AG09319 (cell line): ENCODE measurements around the gene TERT.
"Not testable (repeated sequence)": the region's sequence is repeated elsewhere in the genome, so short reads cannot be mapped to it uniquely, and the experiment has no call there.

Experiments
- DNase-seq: peaks from one replicate; pipeline ENCODE4 v3.0.0-alpha.2; 2010; ENCODE audit warnings: low read depth; ENCODE audit errors: extremely low read depth
- CTCF ChIP-seq: IDR thresholded peaks from 2 replicates; pipeline ENCODE4 v1.5.1; 2011; ENCODE audit warnings: low read depth, mild to moderate bottlenecking, inconsistent platforms, low read length, moderate library complexity

Gene TERT

GRCh38 chr5:1288439-1289335, 6.2 kb downstream of the TERT start:
- no peak for DNase-seq
- no peak for TF ChIP-seq CTCF

- DNase-seq: no peak
- no peak for TF ChIP-seq CTCF
These were observed 9.0 kb downstream of the TERT start for GRCh38 chr5:1285883-1286291.

GRCh38 chr5:1285141-1285540, 9.7 kb downstream of the TERT start:
- no peak for DNase-seq

GRCh38 chr5:1284336-1284970, 10.4 kb downstream of the TERT start:
- DNase-seq: not testable (repeated sequence)

More at GRCh38 chr5:1285141-1285540, 9.7 kb downstream of the TERT start:
- TF ChIP-seq CTCF: no peak

GRCh38 chr5:1283729-1284041, 11.2 kb downstream of the TERT start:
- not testable (repeated sequence) for DNase-seq

- DNase-seq: not testable (repeated sequence)
These were observed 11.7 kb downstream of the TERT start for GRCh38 chr5:1282993-1283728.

GRCh38 chr5:1282131-1282992, 12.5 kb downstream of the TERT start:
- DNase-seq: no peak
- no peak for TF ChIP-seq CTCF

- no peak for DNase-seq
- TF ChIP-seq CTCF: no peak
These were observed 13.6 kb downstream of the TERT start for GRCh38 chr5:1281038-1281882.
